ENCODE data around the gene THOP1.
A peak's percentile ranks its signal among the peaks of the same experiment; 100 is the strongest.

The THOP1 gene

DNA sequence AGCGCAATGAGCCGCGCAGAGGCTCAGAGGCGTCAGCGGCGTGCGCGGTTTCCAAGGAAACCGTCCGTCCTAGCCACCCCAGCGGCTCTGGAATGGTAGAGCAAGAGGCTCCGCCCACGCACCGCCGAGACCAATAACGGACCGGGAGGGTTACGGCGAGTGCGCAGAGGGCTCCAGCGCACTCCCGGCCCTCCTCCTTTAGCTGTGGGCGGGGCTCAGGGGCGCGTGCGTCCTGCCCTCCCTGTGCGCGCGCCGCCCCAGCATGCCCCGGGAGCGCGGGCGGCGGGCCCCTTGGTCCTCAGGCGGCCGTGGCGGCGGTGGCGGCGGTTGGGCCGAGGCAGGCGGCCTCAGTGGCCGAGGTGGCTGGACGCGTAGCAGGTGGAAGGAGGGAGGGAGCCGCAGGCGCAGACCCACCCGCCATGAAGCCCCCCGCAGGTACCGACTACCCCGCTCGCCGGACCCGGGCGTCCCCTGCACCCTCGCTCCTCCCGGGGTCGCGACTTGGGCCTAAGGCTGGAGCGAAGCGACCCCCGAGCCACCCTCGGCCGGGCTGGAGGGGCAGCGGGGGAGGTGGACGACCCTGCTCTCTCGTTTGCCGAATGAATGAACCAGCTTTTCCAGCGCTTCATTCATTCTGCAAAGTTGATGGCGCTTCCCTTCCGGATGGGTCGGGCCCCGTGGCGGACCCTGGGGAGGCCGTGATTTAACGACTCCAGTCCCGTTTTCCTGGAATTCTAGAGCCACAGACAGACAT, at the start of gene THOP1:
Gene THOP1, plus strand, starts transcription at position 260 of the 754 bp plus-strand sequence. Its CDS starts 160 bp downstream, at position 420.
- DNase-seq: peak; percentile 99

DNA sequence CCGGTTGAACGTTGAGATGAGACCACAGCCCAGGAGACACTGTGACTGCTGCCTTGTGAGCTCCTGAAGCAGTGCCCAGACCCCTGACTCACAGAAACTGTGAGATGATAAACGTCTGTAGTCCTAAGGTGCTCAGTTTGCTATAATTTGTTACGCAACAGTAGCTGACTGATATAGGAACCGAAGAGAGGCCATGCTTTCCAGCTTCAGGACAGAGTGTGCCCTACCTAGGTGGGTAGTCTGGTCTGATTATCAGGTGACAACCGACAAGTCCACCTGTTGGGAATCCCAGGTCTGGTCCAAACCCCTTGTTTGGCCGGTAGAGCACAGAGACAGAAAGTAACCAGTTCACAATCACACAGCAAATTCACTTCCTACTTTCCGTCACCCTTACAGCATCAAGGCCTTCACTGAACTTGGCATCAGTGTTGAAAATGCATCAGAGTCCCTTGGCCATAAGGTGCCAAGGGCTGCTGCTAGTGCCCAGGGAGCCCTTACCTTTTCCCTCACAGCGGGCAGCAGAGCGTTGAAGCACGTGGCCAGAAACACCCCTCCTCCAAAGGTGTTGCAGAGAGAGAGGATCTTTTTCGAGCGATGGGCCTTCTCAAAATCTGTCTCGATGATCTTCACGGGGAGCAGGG, 48.6 kb upstream of the THOP1 start:
- DNase-seq: no peak

GRCh38 chr19:2739602-2740313, 45.5 kb upstream of the THOP1 start, which contains the start of gene SLC39A3:
Gene SLC39A3 (minus strand): TSS chr19:2740017. CDS start chr19:2737257, 2,760 bp downstream.
- peak; percentile 100 for DNase-seq

DNA sequence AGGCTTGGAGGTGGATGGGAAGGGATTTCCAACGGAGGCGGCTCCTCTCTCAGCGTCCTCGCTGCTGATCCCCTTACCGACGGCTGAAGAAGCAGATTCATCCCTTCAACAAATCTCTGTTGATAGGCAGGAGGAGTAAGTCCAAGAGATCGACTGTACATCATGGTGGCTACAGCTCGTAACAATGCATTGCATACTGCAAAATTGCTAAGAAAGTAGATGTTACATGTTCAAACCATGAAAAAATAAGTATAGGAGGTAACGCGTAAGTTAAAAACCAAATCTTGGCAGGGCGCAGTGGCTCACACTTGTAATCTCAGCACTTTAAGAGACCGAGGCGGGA, 45.0 kb upstream of the THOP1 start:
- no peak for DNase-seq

GRCh38 chr19:2743099-2743498, 42.2 kb upstream of the THOP1 start:
- DNase-seq: no peak

DNA sequence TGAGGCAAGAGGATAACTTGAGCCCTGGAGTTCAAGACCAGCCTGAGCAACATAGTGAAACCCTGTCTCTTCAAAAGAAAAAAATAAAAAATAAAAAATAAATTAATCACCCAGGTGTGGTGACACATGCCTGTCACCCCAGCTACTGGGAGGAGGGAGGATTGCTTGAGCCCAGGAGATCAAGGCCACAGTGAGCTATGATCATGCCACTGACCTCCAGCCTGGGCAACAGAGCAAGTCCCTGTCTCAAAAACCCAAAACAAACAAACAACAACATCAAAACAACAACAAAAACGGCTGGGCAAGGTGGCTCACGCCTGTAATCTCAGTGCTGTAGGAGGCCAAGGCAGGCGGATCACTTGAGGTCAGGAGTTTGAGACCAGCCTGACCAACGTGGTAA, 41.2 kb upstream of the THOP1 start:
- DNase-seq: no peak

GRCh38 chr19:2747349-2747748, 38.0 kb upstream of the THOP1 start:
- DNase-seq: no peak

GRCh38 chr19:2750808-2751437, 34.4 kb upstream of the THOP1 start:
- no peak for DNase-seq

GRCh38 chr19:2751438-2751830, 33.9 kb upstream of the THOP1 start:
- no peak for DNase-seq

DNA sequence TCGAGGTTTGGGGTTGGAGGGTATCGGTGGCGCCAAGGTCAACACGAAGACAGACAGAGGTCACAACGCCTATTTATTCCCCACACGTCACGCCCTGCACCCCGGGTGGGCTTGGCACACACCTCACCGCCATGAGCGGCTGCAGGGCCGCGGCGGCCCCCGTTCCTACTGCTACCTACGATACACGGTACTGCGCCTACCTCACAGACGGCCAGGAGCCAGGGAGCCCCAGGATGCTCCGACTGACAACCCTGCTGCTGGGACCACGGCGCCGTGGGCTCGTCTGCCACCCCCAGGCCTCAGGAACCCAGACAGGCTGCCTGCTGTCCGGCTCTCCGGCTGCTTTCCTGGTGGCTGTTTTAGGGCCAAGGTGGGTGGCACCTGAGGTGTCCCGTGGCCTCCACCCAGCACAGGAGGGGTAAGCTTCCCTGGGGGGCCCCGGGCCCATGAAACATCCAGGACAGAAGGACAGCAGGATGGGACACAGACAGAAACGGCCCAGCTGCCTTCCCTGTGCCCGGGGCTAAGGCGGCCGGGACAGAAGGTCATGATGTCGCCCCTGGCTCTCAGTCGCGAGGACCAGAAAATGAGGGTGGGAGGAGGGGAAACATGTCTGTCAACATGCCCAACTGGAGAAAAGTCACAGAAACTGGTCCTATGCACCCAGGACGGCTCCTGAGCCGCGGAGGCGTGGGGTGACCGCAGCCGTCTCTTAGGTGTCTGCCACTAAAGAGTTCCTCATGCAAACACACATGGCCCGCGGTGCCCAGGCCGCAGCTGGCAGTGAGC, 30.4 kb upstream of the THOP1 start:
- no peak for DNase-seq

DNA sequence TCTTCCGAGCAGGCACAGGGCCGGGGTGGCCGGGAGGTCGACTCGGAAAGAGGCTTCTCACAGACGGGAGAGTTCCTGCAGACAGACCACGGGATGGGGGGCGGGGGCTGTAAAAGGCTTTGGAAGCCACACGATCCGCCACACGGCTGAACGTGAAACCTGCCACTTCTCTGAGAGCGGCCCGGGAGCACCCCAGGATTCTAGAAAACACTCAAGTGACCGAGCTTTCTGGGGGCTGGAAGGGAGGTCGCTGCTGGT, 29.9 kb upstream of the THOP1 start:
- no peak for DNase-seq

GRCh38 chr19:2755811-2756210, 29.5 kb upstream of the THOP1 start:
- DNase-seq: no peak

DNA sequence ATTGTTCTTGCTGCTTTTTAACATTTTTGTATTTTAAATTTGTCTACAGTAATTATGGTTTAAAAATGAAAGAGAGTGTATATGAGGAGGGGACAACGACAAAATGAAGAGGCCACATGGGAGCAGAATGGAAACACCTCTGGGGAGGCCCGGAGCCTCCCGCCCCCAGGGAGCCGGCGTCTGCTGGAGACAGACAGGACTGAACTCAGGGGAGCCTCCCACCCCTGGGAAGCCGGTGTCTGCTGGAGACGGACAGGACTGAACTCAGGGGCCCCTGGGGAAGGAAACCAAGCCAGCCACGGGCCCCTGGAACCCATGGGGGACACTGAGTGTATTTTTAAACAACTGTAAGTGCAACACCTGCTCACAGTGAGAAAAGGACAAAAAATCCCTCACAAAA, 28.8 kb upstream of the THOP1 start:
- no peak for DNase-seq

GRCh38 chr19:2756921-2757881, 28.1 kb upstream of the THOP1 start:
- DNase-seq: no peak

DNA sequence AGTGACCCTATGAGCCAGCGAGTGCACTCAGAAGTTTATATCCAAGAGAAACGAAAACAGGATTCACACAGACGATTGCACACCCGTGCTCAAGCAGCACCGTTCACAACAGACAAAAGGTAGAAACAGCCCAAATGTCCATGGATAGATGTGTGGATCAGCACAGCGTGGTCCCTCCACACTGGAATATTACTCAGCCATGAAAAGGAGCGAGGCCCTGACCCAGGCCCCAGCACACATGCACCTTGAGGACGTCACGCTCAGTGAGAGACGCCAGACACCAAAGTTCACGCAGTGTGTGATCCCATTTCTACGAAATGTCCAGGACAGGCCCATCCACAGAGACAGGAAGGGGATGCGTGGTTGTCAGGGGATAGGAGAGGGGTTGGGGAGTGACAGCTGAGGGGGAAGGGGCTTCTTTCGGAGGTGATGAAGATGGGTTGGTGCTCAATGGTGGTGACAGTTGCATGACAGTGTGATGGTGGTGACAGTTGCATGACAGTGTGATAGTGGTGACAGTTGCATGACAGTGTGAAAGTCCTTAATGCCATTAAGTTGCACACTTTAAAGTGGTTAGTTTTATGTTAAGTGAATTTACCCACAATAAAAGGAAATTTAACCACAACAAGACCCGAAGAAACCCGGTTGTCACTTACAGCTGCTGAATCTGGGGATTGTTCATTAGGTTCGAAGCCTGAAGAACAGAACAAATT, 26.5 kb upstream of the THOP1 start:
- DNase-seq: no peak

DNA sequence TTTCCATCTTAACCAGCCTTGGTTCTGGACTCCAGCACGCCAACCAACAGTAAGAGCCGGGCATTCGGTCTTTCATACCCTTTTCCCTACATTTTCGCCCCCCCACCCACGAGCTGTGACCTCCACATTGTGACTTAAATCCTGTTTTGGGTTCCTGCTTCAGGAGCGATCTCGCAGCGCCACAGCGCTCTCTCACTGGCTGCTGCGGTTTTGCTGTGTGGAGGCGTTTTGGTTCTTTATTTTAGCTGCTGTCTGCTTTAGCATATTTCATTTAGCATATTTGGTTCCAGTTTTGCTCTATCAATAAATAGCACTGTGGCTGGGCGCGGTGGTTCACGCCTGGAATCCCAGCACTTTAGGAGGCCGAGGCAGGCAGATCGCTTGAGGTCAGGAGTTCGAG, 25.9 kb upstream of the THOP1 start:
- DNase-seq: no peak

DNA sequence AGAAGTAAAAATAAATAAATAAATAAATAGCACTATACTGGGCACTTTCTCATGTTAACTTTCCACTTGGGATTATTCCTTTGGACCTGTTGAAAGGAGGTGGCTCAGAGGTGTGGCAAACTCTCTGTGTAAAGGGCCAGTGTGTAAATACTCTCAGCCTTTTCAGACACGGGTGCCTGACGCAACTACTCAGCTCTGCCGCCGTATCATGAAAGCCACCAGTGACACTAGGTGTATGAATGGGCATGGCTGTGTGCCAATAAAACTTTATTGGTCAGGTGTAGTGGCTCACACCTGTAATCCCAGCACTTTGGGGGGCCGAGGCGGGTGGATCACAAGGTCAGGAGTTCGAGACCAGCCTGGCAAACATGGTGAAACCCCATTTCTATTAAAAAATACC, 25.3 kb upstream of the THOP1 start:
- DNase-seq: no peak

- DNase-seq: no peak
These were observed 24.0 kb upstream of the THOP1 start for GRCh38 chr19:2761309-2761677.

DNA sequence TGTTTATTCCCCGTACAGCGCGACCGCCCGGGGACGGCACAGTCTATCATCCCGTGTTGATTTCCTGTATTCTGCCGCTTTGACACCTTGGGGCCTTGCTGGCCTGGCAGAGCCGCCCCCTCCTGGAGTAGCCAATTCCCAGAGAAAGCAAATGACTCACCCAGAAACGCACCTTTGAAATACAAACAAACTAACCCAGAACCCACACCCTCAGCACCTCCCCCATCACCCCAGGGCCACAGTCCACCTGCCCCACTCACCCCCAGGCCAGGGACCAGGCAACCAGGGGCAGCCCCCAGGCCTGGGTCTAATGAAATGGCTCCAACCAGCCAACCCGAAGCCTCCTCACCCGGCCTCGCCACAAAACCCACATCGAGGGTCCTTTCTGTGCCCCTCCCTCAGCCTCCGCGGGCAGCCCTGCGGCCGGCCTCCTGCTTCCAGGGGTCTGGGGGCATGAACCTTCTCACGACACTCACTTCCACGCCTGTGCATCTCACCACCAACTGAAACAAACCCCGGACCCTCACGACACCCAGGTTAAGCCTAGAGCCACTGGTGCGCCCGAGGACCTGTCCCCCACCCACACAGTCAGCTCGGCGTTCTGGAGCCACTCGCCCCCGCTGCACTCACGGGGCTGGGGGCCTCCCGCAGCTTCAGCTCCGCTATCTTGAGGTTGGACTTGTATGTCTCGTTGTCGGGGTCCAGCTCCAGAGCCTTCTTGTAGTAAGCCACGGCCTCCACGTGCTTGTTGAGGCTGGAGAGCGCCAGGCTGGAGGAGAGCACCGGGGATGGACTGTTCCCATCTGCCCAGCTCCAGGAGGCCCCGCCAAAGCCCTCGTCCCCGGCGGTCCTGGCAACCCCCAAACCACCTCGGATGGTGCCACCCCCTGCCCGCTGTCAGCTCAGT, 23.2 kb upstream of the THOP1 start:
- DNase-seq: no peak

Measured in eye (tissue), 1 donor.